OCI-LY7 (cell line): Measurements from ENCODE around the gene APH1B.

Source experiments
- EZH2phosphoT487 ChIP-seq: fragments of 200-600 bp; sonication (generic); IDR thresholded peaks from 2 replicates; pipeline ENCODE4 v1.6.1; 2018; ENCODE audit warnings: low read depth, borderline replicate concordance, mild to moderate bottlenecking, mixed run types, antibody characterized with exemption, low read length, moderate library complexity, mixed read lengths
- TF ChIP-seq, protein P1 (sequence below): fragments of 200-600 bp; sonication (generic); conservative IDR thresholded peaks from 2 replicates; pipeline ENCODE4 v1.5.1; 2014; ENCODE audit warnings: mild to moderate bottlenecking, antibody characterized with exemption, low read length, moderate library complexity, mixed read lengths

DNA sequence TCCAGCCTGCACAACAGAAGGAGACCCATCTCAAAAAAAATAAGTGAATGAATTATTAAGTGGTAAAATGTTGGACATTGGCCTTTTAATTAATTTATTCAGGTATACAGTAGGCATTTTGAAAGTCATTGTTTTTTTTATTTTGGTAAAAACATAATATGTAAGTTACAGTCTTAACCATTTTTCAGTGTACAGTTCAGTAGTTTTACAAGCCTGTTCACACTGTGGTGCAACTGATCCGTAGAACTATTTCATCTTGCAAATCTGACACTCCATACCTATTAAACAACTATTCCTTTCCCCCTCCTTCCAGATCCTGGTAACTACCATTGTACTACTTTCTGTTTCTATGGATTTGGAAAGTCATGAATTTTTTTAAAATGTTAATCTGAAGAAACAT lies 36.1 kb upstream of the APH1B start:
- TF ChIP-seq, protein P1, sequence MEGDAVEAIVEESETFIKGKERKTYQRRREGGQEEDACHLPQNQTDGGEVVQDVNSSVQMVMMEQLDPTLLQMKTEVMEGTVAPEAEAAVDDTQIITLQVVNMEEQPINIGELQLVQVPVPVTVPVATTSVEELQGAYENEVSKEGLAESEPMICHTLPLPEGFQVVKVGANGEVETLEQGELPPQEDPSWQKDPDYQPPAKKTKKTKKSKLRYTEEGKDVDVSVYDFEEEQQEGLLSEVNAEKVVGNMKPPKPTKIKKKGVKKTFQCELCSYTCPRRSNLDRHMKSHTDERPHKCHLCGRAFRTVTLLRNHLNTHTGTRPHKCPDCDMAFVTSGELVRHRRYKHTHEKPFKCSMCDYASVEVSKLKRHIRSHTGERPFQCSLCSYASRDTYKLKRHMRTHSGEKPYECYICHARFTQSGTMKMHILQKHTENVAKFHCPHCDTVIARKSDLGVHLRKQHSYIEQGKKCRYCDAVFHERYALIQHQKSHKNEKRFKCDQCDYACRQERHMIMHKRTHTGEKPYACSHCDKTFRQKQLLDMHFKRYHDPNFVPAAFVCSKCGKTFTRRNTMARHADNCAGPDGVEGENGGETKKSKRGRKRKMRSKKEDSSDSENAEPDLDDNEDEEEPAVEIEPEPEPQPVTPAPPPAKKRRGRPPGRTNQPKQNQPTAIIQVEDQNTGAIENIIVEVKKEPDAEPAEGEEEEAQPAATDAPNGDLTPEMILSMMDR, result no peak
- no peak for TF ChIP-seq EZH2phosphoT487
